Measurements from ENCODE around the gene RNF181.

GRCh38 chr2:85602476-85603234 is 7.1 kb downstream of the RNF181 start, which contains the start of gene TMEM150A:
- TF ChIP-seq EP300 (IDR thresholded peaks at IDR 0.05) (no peak), CTCF (IDR thresholded peaks at IDR 0.05) (peak; percentile 23 to 53)

Data from suprapubic skin (tissue), 3 donors.